HL-60 (cell line): ENCODE results near the gene COL6A3.

ENCODE experiments used
- DNase-seq, 2 experiments: peaks; one replicate each; pipeline ENCODE4 v3.0.0-alpha.2; 2010 to 2020; ENCODE audit warnings: low read depth in 1 of 2, low spot score in 1 of 2
- H3K27ac ChIP-seq: fragments of 250-450 bp; sonication (Bioruptor Pico); replicated peaks from 2 replicates; pipeline ENCODE4 v1.5.1; 2020; ENCODE audit warnings: mild to moderate bottlenecking, moderate library complexity
- H3K27me3 ChIP-seq: fragments of 250-450 bp; sonication (Bioruptor Pico); 2 replicates; pipeline ENCODE4 v1.5.1; 2021; ENCODE audit warnings: mild to moderate bottlenecking, moderate library complexity; ENCODE audit not compliant: insufficient read depth, poor library complexity, severe bottlenecking
- H3K4me3 ChIP-seq: replicated peaks from 2 replicates; pipeline ENCODE4 v1.5.1; 2011; ENCODE audit warnings: mild to moderate bottlenecking, control low read depth, low read length; ENCODE audit not compliant: insufficient read depth
- CTCF ChIP-seq: IDR thresholded peaks from one replicate; pipeline ENCODE4 v1.5.1; 2011; ENCODE audit warnings: low read length, control low read depth, inconsistent platforms; ENCODE audit not compliant: insufficient read depth
- GABPA ChIP-seq: IDR thresholded peaks from 2 replicates; pipeline ENCODE4 v1.6.1; 2012; ENCODE audit warnings: low read depth
- POLR2AphosphoS5 ChIP-seq: IDR thresholded peaks from 2 replicates; pipeline ENCODE4 v1.6.1; 2012; ENCODE audit warnings: low read depth
- REST ChIP-seq: IDR thresholded peaks from 2 replicates; pipeline ENCODE4 v1.6.1; 2012; ENCODE audit warnings: low read depth; ENCODE audit not compliant: insufficient replicate concordance
- SPI1 ChIP-seq: IDR thresholded peaks from 2 replicates; pipeline ENCODE4 v1.6.1; 2012; ENCODE audit warnings: low read depth, mild to moderate bottlenecking, borderline replicate concordance
- long read RNA-seq: library from polyadenylated mRNA; unstranded; transcript quantifications from one replicate; pipeline ENCODE4 v2.0.0, GENCODE V29; 2020

COL6A3 gene
- long read RNA-seq: 0 reads

GRCh38 chr2:237413777-237414661 lies at the start of gene COL6A3:
Gene COL6A3 (minus strand): TSS chr2:237414164. CDS start chr2:237396817, 17,347 bp downstream.
- Histone ChIP-seq H3K27me3 (peaks cover 5% of the 10 kb centered on the region), H3K4me3 (no peak within 1 kb of the TSS), H3K27ac (no peak within 1 kb of the TSS)
- DNase-seq: no peak
- TF ChIP-seq CTCF: no peak
- TF ChIP-seq SPI1: no peak
- no peak for TF ChIP-seq GABPA
- no peak for TF ChIP-seq POLR2AphosphoS5
- TF ChIP-seq REST: no peak

- no peak for DNase-seq
- Histone ChIP-seq H3K4me3 (no peak overlapping the region), H3K27me3 (no peaks in the 10 kb centered on the region), H3K27ac (no peak overlapping the region)
- TF ChIP-seq REST (no peak), GABPA (no peak), SPI1 (no peak), CTCF (no peak), POLR2AphosphoS5 (no peak)
Observed at GRCh38 chr2:237459741-237460174, 45.8 kb upstream of the COL6A3 start.

- Histone ChIP-seq H3K27me3 (no peaks in the 10 kb centered on the region), H3K27ac (no peak overlapping the region), H3K4me3 (no peak overlapping the region)
- TF ChIP-seq POLR2AphosphoS5 (no peak), GABPA (no peak), REST (no peak), CTCF (no peak), SPI1 (no peak)
- no peak for DNase-seq
Observed at GRCh38 chr2:237459226-237459625, 45.3 kb upstream of the COL6A3 start.
